DOHH2 (cell line): Measurements from ENCODE around the gene PPP2R5A.
A peak's percentile ranks its signal among the peaks of the same experiment; 100 is the strongest.

ENCODE experiments used
- H3F3A ChIP-seq: fragments of 200-600 bp; sonication (generic), shearing (Covaris generic); 2 replicates; pipeline ENCODE4 v1.6.0; 2016; ENCODE audit warnings: antibody characterized with exemption, mild to moderate bottlenecking; ENCODE audit not compliant: control insufficient read depth, insufficient read depth
- H3K27ac ChIP-seq: fragments of 200-600 bp; sonication (generic); 2 replicates; pipeline ENCODE4 v1.5.1; 2014; ENCODE audit warnings: low read depth, mild to moderate bottlenecking, low read length, moderate library complexity
- H3K27me3 ChIP-seq: fragments of 200-600 bp; sonication (generic); 2 replicates; pipeline ENCODE4 v1.6.1; 2014; ENCODE audit warnings: mild to moderate bottlenecking, low read length, mixed read lengths; ENCODE audit not compliant: control insufficient read depth
- H3K36me3 ChIP-seq: fragments of 200-600 bp; sonication (generic); 2 replicates; pipeline ENCODE4 v1.6.1; 2014; ENCODE audit warnings: mild to moderate bottlenecking, low read length, moderate library complexity, mixed read lengths; ENCODE audit not compliant: control insufficient read depth
- H3K4me1 ChIP-seq: fragments of 200-600 bp; sonication (generic); 2 replicates; pipeline ENCODE4 v1.6.1; 2014; ENCODE audit warnings: mild to moderate bottlenecking, low read length, mixed read lengths; ENCODE audit not compliant: control insufficient read depth
- H3K4me2 ChIP-seq: fragments of 200-600 bp; sonication (generic); 2 replicates; pipeline ENCODE4 v1.6.0; 2014; ENCODE audit warnings: mild to moderate bottlenecking, low read length, moderate library complexity
- H3K4me3 ChIP-seq: fragments of 200-600 bp; sonication (generic); 2 replicates; pipeline ENCODE4 v1.5.1; 2014; ENCODE audit warnings: mild to moderate bottlenecking, low read length, mixed read lengths
- H3K79me2 ChIP-seq: fragments of 200-600 bp; sonication (generic); 2 replicates; pipeline ENCODE4 v1.6.1; 2014; ENCODE audit warnings: mild to moderate bottlenecking, low read length, mixed read lengths; ENCODE audit not compliant: control insufficient read depth
- H3K9me2 ChIP-seq: fragments of 200-600 bp; sonication (generic); replicated peaks from 2 replicates; pipeline ENCODE4 v1.6.1; 2014; ENCODE audit warnings: mild to moderate bottlenecking, low read length, mixed read lengths; ENCODE audit not compliant: control insufficient read depth
- H3K9me3 ChIP-seq: fragments of 200-600 bp; sonication (generic); 2 replicates; pipeline ENCODE4 v1.6.1; 2014; ENCODE audit warnings: antibody characterized with exemption, low read length, mixed read lengths; ENCODE audit not compliant: control insufficient read depth, insufficient read depth
- H4K20me1 ChIP-seq: fragments of 200-600 bp; sonication (generic); 2 replicates; pipeline ENCODE4 v1.6.0; 2014; ENCODE audit warnings: low read depth, mild to moderate bottlenecking, antibody characterized with exemption, low read length, moderate library complexity; ENCODE audit not compliant: control insufficient read depth, insufficient read depth
- CTCF ChIP-seq: fragments of 200-600 bp; sonication (generic); IDR thresholded peaks from one replicate; pipeline ENCODE4 v1.5.1; 2014; ENCODE audit warnings: antibody characterized with exemption, mild to moderate bottlenecking, low read depth, low read length; ENCODE audit not compliant: poor library complexity, severe bottlenecking
- EZH2phosphoT487 ChIP-seq: fragments of 200-600 bp; sonication (generic); IDR thresholded peaks from 2 replicates; pipeline ENCODE4 v1.6.1; 2017; ENCODE audit warnings: borderline replicate concordance, mild to moderate bottlenecking, antibody characterized with exemption, low read length, moderate library complexity, mixed read lengths

The PPP2R5A gene

GRCh38 chr1:212366901-212367300 is 81.7 kb downstream of the PPP2R5A start:
- H3F3A ChIP-seq: no peaks in the 10 kb centered on the region
- no peaks in the 10 kb centered on the region for H3K79me2 ChIP-seq
- no peak overlapping the region for H3K27ac ChIP-seq
- H3K27me3 ChIP-seq: no peaks in the 10 kb centered on the region
- no peak overlapping the region for H3K4me2 ChIP-seq
- TF ChIP-seq EZH2phosphoT487: no peak
- TF ChIP-seq CTCF: no peak
- no peaks in the 10 kb centered on the region for H3K4me1 ChIP-seq
- no peak overlapping the region for H3K4me3 ChIP-seq
- peaks cover 4% of the 10 kb centered on the region; the same call in 1 of the 2 replicates for H4K20me1 ChIP-seq
- H3K36me3 ChIP-seq: peaks cover 47% of the 10 kb centered on the region
- H3K9me2 ChIP-seq: no peaks in the 10 kb centered on the region
- H3K9me3 ChIP-seq: no peaks in the 10 kb centered on the region

GRCh38 chr1:212367474-212368072 is 82.4 kb downstream of the PPP2R5A start:
- peaks cover 44% of the 10 kb centered on the region for H3K36me3 ChIP-seq
- H4K20me1 ChIP-seq: peaks cover 4% of the 10 kb centered on the region; the same call in 1 of the 2 replicates
- no peaks in the 10 kb centered on the region for H3K79me2 ChIP-seq
- no peaks in the 10 kb centered on the region for H3K9me3 ChIP-seq
- H3K27ac ChIP-seq: no peak overlapping the region
- no peaks in the 10 kb centered on the region for H3K27me3 ChIP-seq
- H3K4me3 ChIP-seq: no peak overlapping the region
- no peaks in the 10 kb centered on the region for H3F3A ChIP-seq
- TF ChIP-seq CTCF (no peak), EZH2phosphoT487 (no peak)
- H3K4me2 ChIP-seq: no peak overlapping the region
- no peaks in the 10 kb centered on the region for H3K9me2 ChIP-seq
- H3K4me1 ChIP-seq: no peaks in the 10 kb centered on the region

GRCh38 chr1:212368073-212368484 is 82.9 kb downstream of the PPP2R5A start:
- TF ChIP-seq EZH2phosphoT487: no peak
- peak; percentile 96 for TF ChIP-seq CTCF
- no peaks in the 10 kb centered on the region for H3K27me3 ChIP-seq
- H3K36me3 ChIP-seq: peaks cover 46% of the 10 kb centered on the region
- H3K27ac ChIP-seq: no peak overlapping the region
- no peaks in the 10 kb centered on the region for H3K9me3 ChIP-seq
- H3K4me2 ChIP-seq: no peak overlapping the region
- no peaks in the 10 kb centered on the region for H3K79me2 ChIP-seq
- no peaks in the 10 kb centered on the region for H3K4me1 ChIP-seq
- no peaks in the 10 kb centered on the region for H3F3A ChIP-seq
- H4K20me1 ChIP-seq: peaks cover 4% of the 10 kb centered on the region; the same call in 1 of the 2 replicates
- H3K4me3 ChIP-seq: no peak overlapping the region
- no peaks in the 10 kb centered on the region for H3K9me2 ChIP-seq
